GM18909 (cell line): ENCODE results near the gene MAPK7.

ENCODE experiments used
- ATAC-seq: cut with Tn5 transposase; IDR thresholded peaks from one replicate; pipeline ENCODE4 v1.9.1; 2021; ENCODE audit warnings: mild to moderate bottlenecking; ENCODE audit not compliant: unreplicated experiment, poor library complexity

MAPK7 gene

DNA sequence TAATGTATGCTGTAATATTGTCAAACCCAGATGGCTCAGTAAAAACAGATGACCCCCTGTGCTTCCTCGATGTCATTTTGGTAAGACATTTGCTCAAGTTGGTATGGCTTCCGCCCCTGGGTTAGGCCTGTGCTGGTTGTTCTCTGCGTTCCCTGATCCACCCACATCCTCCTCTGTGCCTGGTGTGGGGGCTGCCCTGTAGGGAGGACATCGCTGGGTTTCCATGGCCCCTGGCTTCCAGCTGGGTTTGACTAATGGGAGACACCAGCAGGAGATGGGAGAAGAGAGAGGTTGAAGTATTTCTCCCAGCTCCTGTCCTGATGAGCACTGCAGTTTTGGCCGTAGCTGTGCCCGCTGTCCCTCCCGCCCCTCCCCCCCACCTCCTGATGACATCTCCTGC lies 13.1 kb downstream of the MAPK7 start:
- ATAC-seq = no peak

DNA sequence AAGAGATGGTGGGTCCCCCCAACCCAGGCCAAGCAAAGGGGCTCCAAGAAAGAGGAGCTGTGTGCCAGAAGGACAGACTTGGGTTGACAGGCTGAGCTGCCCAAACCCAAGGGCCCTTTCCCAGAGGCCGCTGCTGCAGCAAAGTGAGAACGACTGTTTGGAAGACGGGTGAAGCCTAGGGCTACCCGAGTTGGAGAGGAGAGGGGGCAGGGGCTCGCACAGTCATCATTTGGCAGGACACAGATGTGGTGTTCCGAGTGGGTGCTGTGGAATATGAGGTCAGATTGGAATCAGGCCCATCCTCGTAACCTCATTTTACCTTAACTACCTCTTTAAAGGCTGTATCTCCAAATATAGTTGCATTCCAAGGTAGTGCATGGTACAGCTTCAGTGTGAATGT lies 14.0 kb downstream of the MAPK7 start:
- ATAC-seq = no peak

DNA sequence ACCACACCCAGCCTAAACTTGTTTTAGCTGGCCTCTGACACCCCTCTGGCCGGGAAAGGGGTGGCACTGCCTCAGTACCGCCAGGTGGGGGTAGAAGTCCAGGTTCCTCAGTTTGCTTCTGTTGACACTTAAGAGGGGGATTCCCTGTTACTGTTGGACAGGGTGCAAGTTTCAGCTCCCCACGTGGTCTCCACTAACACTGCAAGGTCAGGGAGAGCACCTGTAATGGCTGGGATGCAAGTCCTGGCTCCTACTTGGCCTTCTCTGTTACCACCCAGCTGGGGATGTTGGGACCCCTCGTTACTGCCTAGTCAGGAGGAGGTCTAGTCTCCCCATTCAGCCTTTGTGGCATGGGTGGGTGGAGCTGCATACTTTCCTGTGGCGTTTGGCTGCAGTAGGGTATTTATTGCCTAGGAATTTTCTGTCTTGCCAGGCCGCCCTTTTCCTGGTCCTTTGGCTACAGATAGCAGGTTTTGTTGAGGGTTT lies 19.3 kb downstream of the MAPK7 start:
- ATAC-seq = no peak

DNA sequence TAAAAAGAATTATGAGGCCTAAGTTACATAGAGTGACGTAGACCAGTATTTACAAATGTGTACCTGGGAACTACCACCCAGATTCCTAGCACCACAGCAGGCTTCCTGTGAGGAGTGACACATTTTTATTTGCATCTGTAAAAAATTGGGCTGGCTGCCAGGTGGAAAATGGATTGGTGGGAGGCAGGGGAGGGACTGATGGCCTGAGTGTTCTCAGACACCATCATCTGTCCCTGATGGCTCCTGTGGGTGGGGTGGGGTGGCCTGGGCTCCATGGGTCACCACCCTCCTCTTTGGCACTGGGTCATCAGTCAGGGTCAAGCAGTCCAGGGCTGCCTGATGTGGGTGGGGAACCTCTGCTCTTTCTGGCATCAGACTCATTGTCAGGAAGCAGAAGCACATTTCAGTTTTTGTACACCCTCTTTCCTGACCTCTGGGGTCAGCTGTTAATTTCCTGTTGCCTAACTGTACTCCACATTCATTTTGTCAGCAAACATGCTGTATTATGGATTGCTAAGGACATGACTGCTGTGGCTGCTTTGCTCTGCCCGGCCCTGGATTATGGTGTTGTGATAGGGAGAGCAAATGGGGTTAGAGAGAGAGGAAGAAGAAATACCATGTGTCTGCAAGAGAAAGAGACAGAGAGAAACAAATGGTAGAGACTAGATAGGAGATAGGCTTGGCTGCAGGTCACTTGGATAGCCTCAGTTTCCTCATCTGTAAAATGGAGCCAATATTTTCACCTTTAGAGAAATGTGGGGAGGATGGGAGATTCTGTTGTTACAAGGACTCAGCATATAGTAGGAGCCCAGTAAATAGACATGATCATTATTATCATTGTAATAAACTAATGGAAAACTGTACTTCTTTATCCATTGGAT lies 20.2 kb downstream of the MAPK7 start:
- no peak for ATAC-seq

- ATAC-seq = no peak
These were observed 21.6 kb downstream of the MAPK7 start for GRCh38 chr17:19399750-19400450.

DNA sequence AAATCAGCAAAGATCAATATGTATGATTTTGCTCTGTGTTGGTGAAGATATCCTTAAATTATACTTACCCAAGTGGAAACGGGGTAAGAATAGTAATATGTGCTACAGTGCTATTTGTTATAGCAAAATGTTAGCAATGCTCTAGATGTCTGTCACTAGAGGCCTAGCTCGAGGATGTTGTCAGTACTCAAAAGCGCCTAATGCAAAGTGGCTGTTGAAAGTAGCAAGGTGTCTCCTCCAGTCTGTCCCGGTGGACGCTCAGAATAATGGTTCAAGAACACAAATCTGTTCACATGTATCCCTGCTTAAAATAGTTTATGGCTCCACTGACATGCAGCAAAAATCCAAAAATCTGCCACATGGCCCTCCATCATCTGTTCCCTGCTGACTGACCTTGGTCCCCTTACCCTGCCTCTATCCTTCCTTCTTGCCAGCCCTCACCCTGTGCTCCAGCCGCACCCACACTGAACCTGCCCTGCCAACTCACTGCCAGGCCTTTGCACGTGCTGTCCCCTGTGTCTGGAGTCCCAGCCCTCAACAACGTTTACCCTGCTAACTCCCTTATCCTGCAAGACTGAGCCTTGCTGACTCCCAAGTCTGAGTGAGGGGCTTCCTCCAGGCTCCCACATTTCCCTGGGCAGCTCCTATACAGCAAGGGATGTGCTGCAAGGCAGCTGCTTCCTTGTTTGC lies 23.2 kb downstream of the MAPK7 start:
- no peak for ATAC-seq

DNA sequence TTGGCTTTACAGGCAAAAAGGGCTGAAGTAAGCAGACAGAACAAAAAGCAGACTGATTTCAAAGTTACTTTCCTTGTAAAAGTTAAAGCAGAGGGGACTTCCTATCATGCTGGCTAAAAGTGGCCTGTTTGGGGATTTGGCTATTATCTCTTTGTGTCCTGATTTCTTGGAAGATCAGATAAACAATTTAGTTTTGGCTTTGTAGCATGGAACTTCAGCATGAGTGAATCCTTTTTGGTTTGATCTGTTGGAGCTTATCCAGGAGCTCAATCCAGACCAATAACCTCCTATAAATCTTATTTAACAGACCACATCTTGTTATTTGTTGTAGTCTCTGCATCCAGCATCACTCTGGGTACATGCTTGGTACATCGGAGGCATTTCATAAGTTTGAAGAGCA lies 23.9 kb downstream of the MAPK7 start:
- ATAC-seq = no peak

- ATAC-seq = no peak
These were observed 24.7 kb downstream of the MAPK7 start for GRCh38 chr17:19403021-19403420.

DNA sequence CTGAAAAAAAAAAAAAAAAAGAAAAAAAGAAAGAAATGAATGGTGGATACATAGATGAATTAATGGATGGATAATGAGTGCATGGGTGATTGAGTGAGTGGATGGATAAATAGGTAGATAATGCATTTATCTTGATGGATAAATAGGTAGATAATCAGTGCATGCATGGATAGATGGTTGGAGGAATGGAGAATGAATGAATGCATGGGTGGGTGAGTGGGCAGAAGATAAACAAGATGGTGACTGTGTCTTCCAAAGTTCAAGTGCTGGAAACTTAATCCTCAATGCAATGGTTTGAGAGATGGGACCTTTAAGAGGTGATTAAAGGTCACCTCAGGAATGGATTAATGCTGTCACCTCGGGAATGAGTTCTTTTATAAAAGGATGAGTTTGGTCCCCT lies 26.0 kb downstream of the MAPK7 start:
- no peak for ATAC-seq

GRCh38 chr17:19405114-19405513 lies 26.8 kb downstream of the MAPK7 start:
- ATAC-seq = no peak

GRCh38 chr17:19407601-19408345 lies 29.5 kb downstream of the MAPK7 start:
- no peak for ATAC-seq

DNA sequence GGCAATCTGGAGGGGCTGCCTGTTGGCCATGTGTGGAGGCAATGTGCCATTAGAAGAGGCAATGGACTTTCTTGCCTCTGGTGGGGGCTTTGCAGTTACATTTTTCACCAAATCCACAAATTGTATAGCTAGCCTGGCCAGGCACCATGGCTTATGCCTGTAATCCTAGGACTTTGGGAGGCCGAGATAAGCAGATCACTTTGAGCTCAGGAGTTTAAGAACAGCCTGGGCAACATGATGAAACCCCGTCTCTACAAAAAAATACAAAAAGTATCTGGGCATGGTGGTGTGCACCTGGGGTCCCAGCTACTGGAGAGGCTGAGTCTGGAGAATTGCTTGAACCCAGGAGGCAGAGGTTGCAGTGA lies 30.0 kb downstream of the MAPK7 start:
- no peak for ATAC-seq

DNA sequence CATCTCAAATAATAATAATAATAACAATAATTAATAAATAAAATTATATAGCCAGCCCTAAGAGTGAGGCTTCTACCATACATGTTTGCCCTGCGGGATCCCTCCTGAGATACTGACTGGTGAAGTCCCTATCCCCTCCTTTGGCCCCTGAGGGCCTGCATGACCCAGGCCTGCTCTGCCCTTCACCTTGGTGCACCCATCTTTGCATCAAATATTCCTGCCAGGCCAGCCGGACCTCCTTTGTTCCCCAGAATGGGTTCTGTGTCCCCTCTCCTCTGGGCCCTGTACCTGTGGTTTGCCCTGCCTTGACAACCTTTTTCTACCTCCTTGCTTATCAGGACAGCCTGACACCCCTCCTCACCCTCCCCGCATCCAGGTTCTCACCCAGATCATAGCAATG lies 30.8 kb downstream of the MAPK7 start:
- ATAC-seq = no peak

GRCh38 chr17:19409509-19409908 lies 31.2 kb downstream of the MAPK7 start:
- no peak for ATAC-seq

DNA sequence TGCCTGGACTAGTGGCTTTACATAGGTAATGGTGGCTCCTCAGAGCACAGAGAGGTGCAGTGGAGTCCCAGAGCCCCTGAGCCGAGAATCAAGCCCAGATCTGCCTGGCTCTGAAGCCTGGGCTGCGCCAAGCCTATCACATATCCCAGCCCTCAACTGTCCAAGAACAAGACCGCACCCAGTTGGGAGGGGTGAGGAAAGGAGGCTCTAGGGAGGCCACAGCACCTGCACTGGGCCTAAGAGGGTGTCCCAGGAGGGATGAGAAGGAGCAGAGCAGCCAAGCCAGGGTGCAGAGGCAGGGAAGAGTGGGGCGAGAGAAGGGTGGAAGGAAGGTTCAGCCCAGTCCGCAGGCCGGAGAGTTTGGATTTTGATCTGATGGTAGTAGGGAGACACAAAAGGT lies 31.8 kb downstream of the MAPK7 start:
- ATAC-seq = no peak

GRCh38 chr17:19410875-19411620 lies 32.8 kb downstream of the MAPK7 start, which contains the start of gene RNF112:
Gene RNF112, plus strand, starts transcription at chr17:19411232. Its CDS starts 177 bp downstream, at chr17:19411409.
- ATAC-seq = no peak

DNA sequence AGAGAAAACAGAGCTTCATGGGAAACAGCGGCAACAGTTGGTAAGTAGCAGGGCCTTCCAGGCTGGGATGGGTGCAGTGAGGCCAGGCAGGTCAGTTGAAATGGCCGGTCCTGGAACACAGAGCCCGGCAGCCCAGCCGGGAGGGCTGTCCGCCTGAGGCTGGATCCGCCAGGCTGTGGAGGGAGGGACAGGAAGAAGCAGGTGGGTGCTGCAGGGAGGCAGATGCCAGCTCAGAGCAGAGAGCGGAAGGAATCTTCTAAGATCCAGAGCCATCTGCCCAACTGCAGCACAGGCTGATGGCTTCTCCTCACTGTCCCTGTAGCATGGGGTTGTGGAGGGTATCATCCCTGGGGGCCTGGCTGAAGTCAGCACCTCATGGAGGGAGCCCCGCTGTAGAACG lies 33.3 kb downstream of the MAPK7 start:
- no peak for ATAC-seq

DNA sequence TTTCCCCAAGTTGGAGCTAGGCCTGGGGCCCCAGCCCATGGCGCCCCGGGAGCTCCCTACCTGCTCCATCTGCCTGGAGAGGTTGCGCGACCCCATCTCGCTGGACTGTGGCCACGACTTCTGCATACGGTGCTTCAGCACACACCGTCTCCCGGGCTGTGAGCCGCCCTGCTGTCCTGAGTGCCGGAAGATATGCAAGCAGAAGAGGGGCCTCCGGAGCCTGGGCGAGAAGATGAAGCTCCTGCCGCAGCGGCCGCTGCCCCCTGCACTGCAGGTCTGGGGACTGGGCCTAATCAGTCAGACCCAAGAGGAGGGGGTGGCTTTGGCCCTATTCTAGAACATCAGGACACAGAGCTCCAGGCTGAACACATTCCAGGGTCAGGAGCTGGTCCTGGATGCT lies 34.2 kb downstream of the MAPK7 start:
- ATAC-seq = no peak

GRCh38 chr17:19412984-19413383 lies 34.7 kb downstream of the MAPK7 start:
- ATAC-seq = no peak

DNA sequence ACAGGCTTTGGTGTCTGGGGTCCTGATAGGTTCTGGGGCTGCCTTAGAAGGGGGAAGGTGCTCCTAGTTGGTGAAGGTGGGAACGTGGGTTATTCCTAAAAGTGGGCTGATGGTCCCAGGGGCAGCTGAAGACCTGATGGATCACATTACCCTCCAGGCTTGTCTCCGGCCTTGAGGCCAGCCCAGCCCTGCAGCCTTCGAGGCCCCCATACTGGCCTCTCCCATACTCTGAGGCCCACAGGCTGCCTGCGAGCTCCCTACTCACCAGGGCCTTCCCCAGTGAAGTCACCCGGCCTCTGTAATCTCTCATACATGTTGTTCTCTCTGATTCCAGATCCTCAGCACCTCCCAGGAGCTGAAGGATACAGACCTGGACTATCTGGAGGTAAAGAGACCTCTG lies 35.5 kb downstream of the MAPK7 start:
- ATAC-seq = no peak
